CD4-positive, alpha-beta T cell treated with Interferon alpha-2 for 1 hour (primary cell): ENCODE results near the gene HOXB3.
A peak's percentile ranks its signal among the peaks of the same experiment; 100 is the strongest.

ENCODE experiments used
- DNase-seq, 2 donors: peaks; one replicate each; pipeline ENCODE4 v3.0.0-alpha.2; 2020 to 2022

Gene HOXB3

GRCh38 chr17:48597778-48598631 is 8.0 kb upstream of the HOXB3 start:
- DNase-seq = peak; percentile 27 to 53

GRCh38 chr17:48597528-48597777 is 7.4 kb upstream of the HOXB3 start:
- DNase-seq = no peak

GRCh38 chr17:48596735-48597527 is 6.9 kb upstream of the HOXB3 start:
- no peak for DNase-seq

- peak in 1 of 2 donors; percentile 35 for DNase-seq
Observed at GRCh38 chr17:48596000-48596734, 6.1 kb upstream of the HOXB3 start.

GRCh38 chr17:48595278-48595999 is 5.4 kb upstream of the HOXB3 start:
- no peak for DNase-seq

- DNase-seq = no peak
Observed at GRCh38 chr17:48594538-48595277, 4.7 kb upstream of the HOXB3 start.

- DNase-seq = peak; percentile 75 to 85
Observed at GRCh38 chr17:48593840-48594537, 3.9 kb upstream of the HOXB3 start.

- no peak for DNase-seq
Observed at GRCh38 chr17:48593126-48593829, 3.2 kb upstream of the HOXB3 start, which contains the start of gene HOXB5. TSS of gene HOXB5 (minus strand) at chr17:48593779. CDS start at chr17:48593682, 97 bp downstream.

- no peak for DNase-seq
Observed at GRCh38 chr17:48592577-48592976, 2.5 kb upstream of the HOXB3 start.

GRCh38 chr17:48592057-48592514 is 2.0 kb upstream of the HOXB3 start:
- no peak for DNase-seq

- no peak for DNase-seq
Observed at GRCh38 chr17:48591255-48592056, 1.4 kb upstream of the HOXB3 start.

GRCh38 chr17:48590607-48591161 is 643 bp upstream of the HOXB3 start:
- no peak for DNase-seq

GRCh38 chr17:48589060-48589830 is 796 bp downstream of the HOXB3 start:
- no peak for DNase-seq

- DNase-seq = no peak
Observed at GRCh38 chr17:48588528-48588927, 1.5 kb downstream of the HOXB3 start.

GRCh38 chr17:48588074-48588415 is 2.0 kb downstream of the HOXB3 start:
- no peak for DNase-seq

- no peak for DNase-seq
Observed at GRCh38 chr17:48587276-48588073, 2.6 kb downstream of the HOXB3 start.

- peak in 1 of 2 donors; percentile 36 for DNase-seq
Observed at GRCh38 chr17:48586355-48587258, 3.4 kb downstream of the HOXB3 start.
